ENCODE data around the gene FCHSD2. TPM values are rescaled to one million over a fixed set of nuclear protein-coding genes. Genes with fewer than 3 reads are reported as not detected.
A peak's percentile ranks its signal among the peaks of the same experiment; 100 is the strongest.

The FCHSD2 gene
- total RNA-seq, 2 donors from 2014 or later = 41.1 to 45.0 TPM

DNA sequence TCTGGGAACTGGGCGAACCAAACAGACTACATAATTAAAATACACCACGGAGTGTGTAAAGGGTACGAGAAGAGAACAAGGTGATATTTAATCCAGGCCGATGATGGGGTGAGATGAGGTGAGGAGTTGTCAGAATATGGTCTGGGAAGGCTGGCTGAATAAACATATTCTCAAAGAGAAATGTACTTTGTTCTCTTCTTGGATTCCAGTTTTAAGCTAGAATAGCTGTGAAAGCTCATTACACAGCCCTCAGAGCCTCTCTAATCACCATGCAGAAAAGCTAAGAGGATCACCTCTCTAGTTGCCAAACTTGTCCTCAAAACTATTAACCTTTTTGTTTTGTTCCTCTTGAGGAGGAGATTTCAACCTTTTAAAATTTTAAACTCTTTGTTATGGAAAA lies 238.1 kb downstream of the FCHSD2 start:
- H3K36me3 Mint-ChIP-seq (ENCODE audit: low read depth) = peaks cover under 1% of the 10 kb centered on the region
- DNase-seq (no peak), ATAC-seq (no peak)

DNA sequence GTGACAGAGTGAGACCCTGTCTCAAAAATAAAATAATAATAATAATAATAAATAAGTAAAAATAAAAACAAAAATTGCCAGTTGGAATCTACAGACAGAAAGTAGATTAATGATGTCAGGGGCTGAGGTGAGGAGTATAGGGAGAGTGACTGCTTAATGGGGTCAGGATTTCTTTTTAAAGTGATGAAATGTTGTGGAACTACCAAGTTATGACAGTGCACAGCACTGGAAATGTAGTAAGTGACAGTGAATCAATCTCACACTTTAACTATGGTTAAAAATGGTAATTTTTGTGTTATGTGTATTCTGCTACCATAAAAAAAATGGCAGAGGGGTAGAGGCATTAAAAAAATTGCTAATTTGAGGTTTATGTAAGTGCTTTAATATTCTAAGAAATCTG lies 240.7 kb downstream of the FCHSD2 start:
- no peak for ATAC-seq
- DNase-seq = no peak
- no peak overlapping the region for H3K27ac Mint-ChIP-seq
- no peaks in the 10 kb centered on the region for H3K4me1 Mint-ChIP-seq
- no peak overlapping the region for H3K4me3 Mint-ChIP-seq
- H3K9me3 ChIP-seq (ENCODE audit: control insufficient read depth, low read length, poor library complexity, severe bottlenecking) = no peaks in the 10 kb centered on the region
- H3K36me3 Mint-ChIP-seq (ENCODE audit: low read depth) = no peaks in the 10 kb centered on the region
- no peaks in the 10 kb centered on the region for H3K27me3 Mint-ChIP-seq

More for the DNA sequence above, 238.1 kb downstream of the FCHSD2 start:
- Mint-ChIP-seq H3K27ac (peak overlapping the region; percentile 11), H3K4me3 (no peak overlapping the region), H3K27me3 (no peaks in the 10 kb centered on the region), H3K4me1 (no peaks in the 10 kb centered on the region)
- no peaks in the 10 kb centered on the region for H3K9me3 ChIP-seq (ENCODE audit: control insufficient read depth, low read length, poor library complexity, severe bottlenecking)

DNA sequence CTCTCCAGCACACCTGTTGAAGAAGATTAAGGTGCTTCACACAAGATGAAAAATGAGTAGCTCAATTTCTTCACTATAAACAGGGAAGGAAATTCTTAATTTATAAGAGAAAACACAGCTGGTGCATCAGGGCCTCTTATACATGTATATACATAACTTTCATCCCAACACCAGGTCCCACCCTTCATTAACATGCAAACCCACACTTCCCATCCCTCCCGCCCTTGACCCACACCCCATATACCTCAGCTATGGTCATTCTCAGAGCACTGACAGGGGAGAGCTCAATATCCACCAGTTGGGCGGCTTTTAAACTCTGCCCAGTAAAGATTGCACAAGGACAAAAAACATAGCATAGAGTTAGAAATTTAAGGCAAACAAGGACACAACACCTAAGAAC lies 242.1 kb downstream of the FCHSD2 start:
- Mint-ChIP-seq H3K4me1 (no peaks in the 10 kb centered on the region), H3K27me3 (no peaks in the 10 kb centered on the region), H3K27ac (no peak overlapping the region), H3K36me3 (ENCODE audit: low read depth) (no peaks in the 10 kb centered on the region), H3K4me3 (no peak overlapping the region)
- H3K9me3 ChIP-seq (ENCODE audit: control insufficient read depth, low read length, poor library complexity, severe bottlenecking) = no peaks in the 10 kb centered on the region
- DNase-seq = no peak
- no peak for ATAC-seq

DNA sequence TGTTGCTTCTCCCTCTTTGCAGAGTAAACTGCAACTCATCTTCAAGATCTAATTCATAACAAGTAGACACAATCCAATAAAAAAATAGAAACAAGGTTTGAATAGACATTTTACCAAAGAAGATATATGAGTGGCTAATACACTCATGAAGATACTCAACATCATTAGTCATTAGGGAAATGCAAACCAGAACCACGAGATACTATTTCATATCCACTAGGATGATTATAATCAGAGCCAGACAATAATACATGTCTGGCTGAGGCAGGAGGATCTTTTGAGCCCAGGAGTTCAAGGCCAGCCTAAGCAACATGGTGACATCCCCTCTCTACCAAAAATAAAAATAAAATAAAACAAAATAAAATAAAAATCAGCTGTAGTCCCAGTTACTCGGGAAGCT lies 242.9 kb downstream of the FCHSD2 start:
- H3K27me3 Mint-ChIP-seq = no peaks in the 10 kb centered on the region
- H3K36me3 Mint-ChIP-seq (ENCODE audit: low read depth) = no peaks in the 10 kb centered on the region
- H3K4me3 Mint-ChIP-seq = no peak overlapping the region
- no peak for DNase-seq
- ATAC-seq = no peak
- H3K4me1 Mint-ChIP-seq = no peaks in the 10 kb centered on the region
- H3K27ac Mint-ChIP-seq = no peak overlapping the region
- no peaks in the 10 kb centered on the region for H3K9me3 ChIP-seq (ENCODE audit: control insufficient read depth, low read length, poor library complexity, severe bottlenecking)

DNA sequence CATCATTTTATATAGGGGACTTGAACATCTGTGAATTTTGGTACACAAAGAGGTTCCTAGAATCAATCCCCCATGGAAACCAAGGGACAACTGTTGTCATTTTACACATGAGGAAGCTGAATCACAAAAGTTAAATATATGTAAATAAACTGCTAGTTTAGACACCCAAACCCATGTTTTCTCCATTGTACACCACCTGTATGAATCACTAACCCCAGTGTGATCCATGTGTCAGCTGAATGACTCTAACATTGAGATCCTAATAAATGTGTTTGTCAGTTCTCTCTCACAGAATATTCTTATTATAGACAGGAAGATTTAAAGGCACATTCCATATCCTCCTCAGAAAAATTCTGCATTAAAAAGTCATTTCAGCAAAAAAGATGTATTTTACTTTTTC lies 244.6 kb downstream of the FCHSD2 start:
- ATAC-seq (no peak), DNase-seq (no peak)
- no peak overlapping the region for H3K4me3 Mint-ChIP-seq
- H3K9me3 ChIP-seq (ENCODE audit: control insufficient read depth, low read length, poor library complexity, severe bottlenecking) = no peaks in the 10 kb centered on the region
- no peak overlapping the region for H3K27ac Mint-ChIP-seq
- no peaks in the 10 kb centered on the region for H3K4me1 Mint-ChIP-seq
- H3K36me3 Mint-ChIP-seq (ENCODE audit: low read depth) = no peaks in the 10 kb centered on the region
- no peaks in the 10 kb centered on the region for H3K27me3 Mint-ChIP-seq

DNA sequence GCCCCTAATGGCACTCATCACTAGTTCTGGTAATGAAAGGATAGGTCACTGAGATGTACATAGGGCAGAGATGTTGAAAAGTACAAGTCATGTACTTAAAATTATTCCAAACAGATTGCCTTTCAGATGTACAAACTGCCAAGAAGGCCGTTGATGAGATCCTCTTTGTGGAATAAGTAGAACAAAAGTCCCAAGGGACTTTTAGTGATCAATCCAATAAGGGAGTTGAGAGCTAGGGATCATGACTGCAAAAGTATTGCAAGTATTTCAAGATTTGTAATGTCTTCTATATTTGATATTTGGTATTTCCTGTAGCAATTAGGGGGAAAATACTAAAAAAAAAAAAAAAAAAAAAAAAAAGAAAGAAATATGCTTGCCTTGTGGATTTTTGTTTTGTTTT lies 245.7 kb downstream of the FCHSD2 start:
- Mint-ChIP-seq H3K36me3 (ENCODE audit: low read depth) (no peaks in the 10 kb centered on the region), H3K4me1 (peaks cover 4% of the 10 kb centered on the region)

DNA sequence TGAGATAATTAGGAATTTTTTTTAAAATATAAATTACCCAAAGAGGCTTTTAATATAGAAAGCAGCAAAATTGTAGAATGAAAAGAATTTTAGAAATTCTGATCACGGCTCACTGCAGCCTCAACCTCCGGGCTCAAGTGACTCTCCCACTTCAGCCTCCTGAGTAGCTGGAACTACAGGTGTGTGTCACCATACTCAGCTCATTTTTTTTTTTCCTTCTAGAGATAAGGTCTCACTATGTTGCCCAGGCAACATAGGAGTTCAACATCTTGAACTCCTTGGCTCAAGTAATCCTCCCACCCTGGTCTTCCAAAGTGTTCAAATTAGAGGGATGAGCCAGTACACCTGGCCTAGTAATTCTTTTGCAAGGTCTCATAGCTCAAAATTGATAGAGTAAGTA lies 251.2 kb downstream of the FCHSD2 start:
- DNase-seq (no peak), ATAC-seq (no peak)
- peaks cover 9% of the 10 kb centered on the region for H3K4me1 Mint-ChIP-seq
- H3K4me3 Mint-ChIP-seq = no peak overlapping the region
- peaks cover 13% of the 10 kb centered on the region for H3K36me3 Mint-ChIP-seq (ENCODE audit: low read depth)
- no peaks in the 10 kb centered on the region for H3K9me3 ChIP-seq (ENCODE audit: control insufficient read depth, low read length, poor library complexity, severe bottlenecking)
- no peaks in the 10 kb centered on the region for H3K27me3 Mint-ChIP-seq
- no peak overlapping the region for H3K27ac Mint-ChIP-seq

More for the DNA sequence above, 245.7 kb downstream of the FCHSD2 start:
- Mint-ChIP-seq H3K27ac (no peak overlapping the region), H3K27me3 (no peaks in the 10 kb centered on the region), H3K4me3 (no peak overlapping the region)
- H3K9me3 ChIP-seq (ENCODE audit: control insufficient read depth, low read length, poor library complexity, severe bottlenecking) = no peaks in the 10 kb centered on the region
- ATAC-seq (no peak), DNase-seq (no peak)

DNA sequence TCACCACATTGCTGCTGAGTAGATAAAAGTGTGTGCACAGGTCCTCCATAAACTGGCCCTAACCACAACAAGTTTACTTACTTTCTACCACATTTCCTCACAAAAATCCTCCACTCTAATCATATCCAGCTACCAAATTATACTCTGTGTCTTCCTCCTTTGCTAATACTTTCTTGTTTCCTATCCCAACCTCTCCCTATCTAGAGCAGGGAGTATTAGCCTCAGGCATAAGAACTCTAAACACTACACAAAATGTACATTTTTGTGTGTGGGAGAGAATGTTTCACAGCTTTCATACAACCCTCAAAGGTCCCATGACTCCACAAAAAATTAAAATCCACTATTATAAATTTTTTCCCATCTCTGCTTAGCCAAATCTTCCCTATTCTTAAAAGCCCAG lies 255.5 kb downstream of the FCHSD2 start:
- no peak for DNase-seq
- peaks cover 13% of the 10 kb centered on the region for H3K36me3 Mint-ChIP-seq (ENCODE audit: low read depth)
- peak overlapping the region; percentile 67 for H3K27ac Mint-ChIP-seq
- H3K4me1 Mint-ChIP-seq = peaks cover 8% of the 10 kb centered on the region
- H3K9me3 ChIP-seq (ENCODE audit: control insufficient read depth, low read length, poor library complexity, severe bottlenecking) = no peaks in the 10 kb centered on the region
- H3K27me3 Mint-ChIP-seq = no peaks in the 10 kb centered on the region
- H3K4me3 Mint-ChIP-seq = no peak overlapping the region
- ATAC-seq = no peak

DNA sequence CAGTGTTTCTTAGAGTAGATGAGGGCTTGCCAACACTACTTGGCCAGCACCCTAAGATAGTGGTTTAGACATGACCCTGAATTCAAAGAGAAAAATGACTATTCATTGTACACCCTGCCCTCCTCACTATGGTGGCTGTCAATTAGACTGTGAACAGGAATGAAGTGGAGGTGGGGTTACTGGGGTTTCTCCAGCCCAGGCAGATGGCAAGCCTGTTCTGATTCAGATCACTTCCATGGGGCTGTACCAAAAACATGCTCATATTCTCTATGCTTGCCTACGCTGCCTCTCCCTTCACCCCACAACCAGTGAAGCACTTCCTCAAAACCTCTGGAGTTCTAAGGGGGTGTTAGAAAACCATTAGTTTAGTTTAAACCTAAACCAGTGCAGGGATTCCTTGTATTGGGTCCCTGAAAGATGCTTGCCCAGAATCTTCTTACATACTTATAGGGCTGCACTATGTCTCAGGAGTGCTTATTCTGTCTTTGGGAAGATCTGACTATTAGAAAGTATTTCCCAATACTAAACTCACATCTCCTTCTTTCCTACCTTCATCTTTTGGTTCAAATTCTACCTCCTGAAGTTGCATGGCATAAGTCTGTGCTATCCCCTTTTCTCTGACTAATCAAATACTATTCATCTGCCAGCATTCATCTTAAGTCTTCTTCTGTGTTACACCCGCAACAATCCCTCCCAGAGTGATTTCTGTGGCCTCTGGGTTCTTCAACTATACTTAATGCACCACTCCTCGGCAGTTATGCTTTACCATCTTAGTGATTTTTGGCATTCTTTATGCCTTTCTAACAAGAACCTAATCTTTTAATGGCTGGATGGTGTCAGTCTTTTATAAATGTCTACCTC lies 256.1 kb downstream of the FCHSD2 start:
- no peak for DNase-seq
- Mint-ChIP-seq H3K27me3 (no peaks in the 10 kb centered on the region), H3K36me3 (ENCODE audit: low read depth) (peaks cover 13% of the 10 kb centered on the region), H3K4me3 (no peak overlapping the region), H3K4me1 (peaks cover 11% of the 10 kb centered on the region), H3K27ac (peak overlapping the region; percentile 67)
- ATAC-seq = no peak
- H3K9me3 ChIP-seq (ENCODE audit: control insufficient read depth, low read length, poor library complexity, severe bottlenecking) = no peaks in the 10 kb centered on the region

DNA sequence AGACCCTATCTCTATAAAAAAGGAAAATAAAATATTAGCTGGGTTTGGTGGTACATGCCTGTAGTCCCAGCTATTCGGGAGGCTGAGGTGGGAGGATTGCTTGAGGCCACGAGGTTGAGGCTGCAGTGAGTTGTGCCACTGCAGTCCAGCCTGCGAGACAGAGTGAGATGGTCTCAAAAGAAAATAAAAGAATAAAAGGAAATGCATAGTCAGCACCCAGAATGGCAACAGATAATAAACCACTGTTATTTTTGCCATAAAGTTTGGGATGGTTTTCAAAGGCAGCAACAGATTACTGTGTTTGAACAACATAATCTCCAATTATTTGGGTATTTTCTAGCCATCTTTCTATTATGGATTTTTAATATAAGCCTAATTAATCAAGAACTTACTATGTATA lies 266.0 kb downstream of the FCHSD2 start:
- Mint-ChIP-seq H3K27ac (no peak overlapping the region), H3K4me3 (no peak overlapping the region), H3K36me3 (ENCODE audit: low read depth) (no peaks in the 10 kb centered on the region), H3K4me1 (peaks cover 8% of the 10 kb centered on the region), H3K27me3 (no peaks in the 10 kb centered on the region)
- H3K9me3 ChIP-seq (ENCODE audit: control insufficient read depth, low read length, poor library complexity, severe bottlenecking) = no peaks in the 10 kb centered on the region
- DNase-seq (no peak), ATAC-seq (no peak)

DNA sequence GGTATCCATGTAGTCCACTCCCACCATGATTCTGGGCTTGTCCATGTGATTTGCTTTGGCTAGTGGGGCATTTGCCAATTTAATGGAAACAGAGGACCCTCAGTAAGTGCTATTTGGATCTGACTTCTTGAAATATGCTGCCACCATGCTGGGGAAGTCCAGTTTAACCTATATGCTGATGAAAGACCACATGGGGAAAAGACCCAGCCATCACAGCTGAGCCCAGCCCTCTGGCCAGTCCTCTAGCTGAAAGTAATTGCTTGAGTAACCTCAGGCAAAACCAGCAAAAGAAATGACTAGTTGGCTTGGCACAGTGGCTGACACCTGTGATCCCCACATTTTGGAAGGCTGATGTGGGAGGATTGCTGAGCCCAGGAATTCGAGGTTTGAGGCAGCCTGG lies 266.4 kb downstream of the FCHSD2 start:
- H3K9me3 ChIP-seq (ENCODE audit: control insufficient read depth, low read length, poor library complexity, severe bottlenecking) = no peaks in the 10 kb centered on the region
- Mint-ChIP-seq H3K36me3 (ENCODE audit: low read depth) (no peaks in the 10 kb centered on the region), H3K4me1 (peaks cover 7% of the 10 kb centered on the region), H3K27ac (no peak overlapping the region), H3K4me3 (no peak overlapping the region), H3K27me3 (no peaks in the 10 kb centered on the region)
- ATAC-seq = no peak
- no peak for DNase-seq

DNA sequence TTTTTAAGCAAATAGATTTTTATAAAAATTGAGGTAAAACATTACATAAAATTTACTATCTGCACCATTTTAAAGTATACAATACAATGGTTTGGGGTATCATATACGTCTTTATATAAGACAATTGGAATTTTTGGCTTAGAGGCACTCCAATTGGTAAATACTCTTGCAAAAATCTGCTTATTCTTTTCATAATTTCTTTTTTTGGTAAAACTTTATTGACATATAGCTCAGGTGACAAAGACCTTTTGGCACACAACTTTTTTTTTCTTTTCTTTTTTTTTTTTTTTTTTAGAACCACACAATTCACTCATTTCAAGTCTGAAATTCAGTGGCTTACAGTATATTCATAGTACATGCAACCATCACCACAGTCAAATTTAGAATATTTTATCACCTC lies 270.1 kb downstream of the FCHSD2 start:
- H3K9me3 ChIP-seq (ENCODE audit: control insufficient read depth, low read length, poor library complexity, severe bottlenecking) = no peaks in the 10 kb centered on the region
- Mint-ChIP-seq H3K27me3 (no peaks in the 10 kb centered on the region), H3K4me3 (no peak overlapping the region), H3K4me1 (peaks cover 18% of the 10 kb centered on the region), H3K27ac (no peak overlapping the region), H3K36me3 (ENCODE audit: low read depth) (no peaks in the 10 kb centered on the region)
- DNase-seq = no peak
- no peak for ATAC-seq

DNA sequence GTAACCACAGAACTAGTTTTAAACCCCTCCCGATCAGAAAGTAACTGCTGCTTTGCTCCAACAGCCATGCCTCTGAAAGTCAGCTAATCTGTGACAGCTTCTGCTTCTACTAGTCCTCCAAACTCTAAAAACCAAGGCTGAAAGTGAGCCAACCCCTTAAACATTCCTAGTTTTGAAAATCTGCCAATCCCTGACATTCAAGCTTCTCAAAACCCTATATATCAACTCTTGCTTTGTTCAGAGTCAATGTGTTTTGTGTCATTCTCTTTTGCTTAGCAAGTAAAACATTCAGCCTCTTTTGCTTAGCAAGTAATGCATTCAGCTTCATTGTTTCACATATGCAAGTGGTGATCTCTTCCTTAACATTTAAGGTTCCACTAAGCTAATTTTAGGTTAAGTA lies 271.0 kb downstream of the FCHSD2 start:
- peaks cover 22% of the 10 kb centered on the region for H3K4me1 Mint-ChIP-seq
- H3K27me3 Mint-ChIP-seq = no peaks in the 10 kb centered on the region
- H3K27ac Mint-ChIP-seq = peak overlapping the region; percentile 11
- no peak overlapping the region for H3K4me3 Mint-ChIP-seq
- no peaks in the 10 kb centered on the region for H3K9me3 ChIP-seq (ENCODE audit: control insufficient read depth, low read length, poor library complexity, severe bottlenecking)
- ATAC-seq (no peak), DNase-seq (no peak)
- H3K36me3 Mint-ChIP-seq (ENCODE audit: low read depth) = peaks cover 3% of the 10 kb centered on the region

DNA sequence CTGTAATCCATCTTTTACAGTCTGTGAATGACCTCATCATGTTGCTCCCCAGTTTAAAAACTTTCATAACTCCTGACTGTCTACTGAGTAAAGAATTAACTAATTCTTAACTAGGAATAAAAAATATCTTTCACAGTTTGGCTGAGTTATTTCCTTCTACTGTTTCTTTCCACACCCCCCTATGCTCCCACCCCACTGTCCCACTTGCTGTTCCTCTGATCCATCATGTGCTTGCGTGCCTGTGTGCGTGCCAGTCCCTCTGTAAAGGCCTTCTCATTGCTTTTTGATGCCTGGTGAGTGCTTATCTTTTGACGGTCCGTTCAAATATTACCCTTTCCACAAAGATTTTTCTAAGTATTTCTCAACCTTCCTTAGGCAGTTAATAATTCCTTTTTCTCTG lies 272.3 kb downstream of the FCHSD2 start:
- no peak overlapping the region for H3K27ac Mint-ChIP-seq
- H3K4me1 Mint-ChIP-seq = peaks cover 21% of the 10 kb centered on the region
- no peak overlapping the region for H3K4me3 Mint-ChIP-seq
- no peaks in the 10 kb centered on the region for H3K9me3 ChIP-seq (ENCODE audit: control insufficient read depth, low read length, poor library complexity, severe bottlenecking)
- no peaks in the 10 kb centered on the region for H3K27me3 Mint-ChIP-seq
- peaks cover 5% of the 10 kb centered on the region for H3K36me3 Mint-ChIP-seq (ENCODE audit: low read depth)
- no peak for ATAC-seq
- no peak for DNase-seq
